ENCODE data around the gene HEBP1.

Gene HEBP1

GRCh38 chr12:12990700-12991468 is 9.2 kb downstream of the HEBP1 start:
- DNase-seq (ENCODE audit: low read depth): no peak

- no peak for DNase-seq (ENCODE audit: low read depth)
Measured at GRCh38 chr12:12987421-12987820, 12.6 kb downstream of the HEBP1 start.

- no peak for DNase-seq (ENCODE audit: low read depth)
Measured at GRCh38 chr12:12986775-12987331, 13.2 kb downstream of the HEBP1 start.

- DNase-seq (ENCODE audit: low read depth): no peak
Measured at GRCh38 chr12:12985817-12986408, 14.2 kb downstream of the HEBP1 start.

- no peak for DNase-seq (ENCODE audit: low read depth)
Measured at GRCh38 chr12:12984149-12984548, 15.9 kb downstream of the HEBP1 start.

- no peak for DNase-seq (ENCODE audit: low read depth)
Measured at GRCh38 chr12:12983420-12984035, 16.5 kb downstream of the HEBP1 start.

- DNase-seq (ENCODE audit: low read depth): no peak
Measured at GRCh38 chr12:12982331-12982730, 17.7 kb downstream of the HEBP1 start.

GRCh38 chr12:12979731-12980259 is 20.3 kb downstream of the HEBP1 start:
- DNase-seq (ENCODE audit: low read depth): no peak

GRCh38 chr12:12979126-12979525 is 20.9 kb downstream of the HEBP1 start:
- no peak for DNase-seq (ENCODE audit: low read depth)

- no peak for DNase-seq (ENCODE audit: low read depth)
Measured at GRCh38 chr12:12977231-12977630, 22.8 kb downstream of the HEBP1 start.

- DNase-seq (ENCODE audit: low read depth): no peak
Measured at GRCh38 chr12:12976366-12976765, 23.7 kb downstream of the HEBP1 start.

GRCh38 chr12:12975322-12976077 is 24.6 kb downstream of the HEBP1 start:
- no peak for DNase-seq (ENCODE audit: low read depth)

- no peak for DNase-seq (ENCODE audit: low read depth)
Measured at GRCh38 chr12:12974211-12974610, 25.9 kb downstream of the HEBP1 start.

GRCh38 chr12:12973019-12973418 is 27.0 kb downstream of the HEBP1 start:
- no peak for DNase-seq (ENCODE audit: low read depth)

- no peak for DNase-seq (ENCODE audit: low read depth)
Measured at GRCh38 chr12:12965836-12966235, 34.2 kb downstream of the HEBP1 start.

GRCh38 chr12:12964255-12964654 is 35.8 kb downstream of the HEBP1 start:
- DNase-seq (ENCODE audit: low read depth): no peak

GRCh38 chr12:12960639-12961209 is 39.3 kb downstream of the HEBP1 start:
- DNase-seq (ENCODE audit: low read depth): no peak

- no peak for DNase-seq (ENCODE audit: low read depth)
Measured at GRCh38 chr12:12958886-12959285, 41.2 kb downstream of the HEBP1 start.

- DNase-seq (ENCODE audit: low read depth): no peak
Measured at GRCh38 chr12:12954878-12955625, 45.0 kb downstream of the HEBP1 start.

GRCh38 chr12:12954356-12954755 is 45.7 kb downstream of the HEBP1 start:
- DNase-seq (ENCODE audit: low read depth): no peak

- DNase-seq (ENCODE audit: low read depth): no peak
Measured at GRCh38 chr12:12952036-12952435, 48.0 kb downstream of the HEBP1 start, which contains the start of gene GPRC5D. Gene GPRC5D (minus strand): TSS chr12:12952170. CDS start chr12:12950384, 1,786 bp downstream.
